Activated CD8-positive, alpha-beta memory T cell treated with anti-CD3 and anti-CD28 coated beads for 1 hour (primary cell): ENCODE results near the gene PSMD13.
"Not testable (repeated sequence)": the region's sequence is repeated elsewhere in the genome, so short reads cannot be mapped to it uniquely, and the experiment has no call there.

ENCODE experiments used
- DNase-seq, 2 donors: peaks; one replicate each; pipeline ENCODE4 v3.0.0-alpha.2; 2020; ENCODE audit warnings: low read depth in 1 of 2; ENCODE audit errors: extremely low read depth in 1 of 2

The PSMD13 gene

DNA sequence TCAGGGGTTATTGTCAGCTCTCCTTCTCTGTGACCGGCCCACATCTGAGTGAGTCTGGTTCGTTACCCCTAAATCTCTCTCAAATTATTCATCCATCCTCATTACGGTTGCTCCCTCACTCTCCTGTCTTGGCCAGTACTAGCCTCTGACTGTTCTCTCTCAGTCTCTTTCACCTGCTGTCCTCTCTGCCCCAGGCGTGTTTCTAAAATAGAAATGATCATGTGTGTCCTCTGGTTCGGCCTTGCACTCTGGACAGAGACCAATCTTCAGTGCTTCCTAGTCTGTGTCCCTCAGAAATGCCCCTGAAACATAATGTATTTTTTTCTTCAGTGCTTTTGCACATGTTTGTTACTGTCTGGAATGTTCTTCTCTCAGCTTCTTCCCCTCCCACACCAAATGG lies 4.9 kb downstream of the PSMD13 start:
- no peak for DNase-seq

DNA sequence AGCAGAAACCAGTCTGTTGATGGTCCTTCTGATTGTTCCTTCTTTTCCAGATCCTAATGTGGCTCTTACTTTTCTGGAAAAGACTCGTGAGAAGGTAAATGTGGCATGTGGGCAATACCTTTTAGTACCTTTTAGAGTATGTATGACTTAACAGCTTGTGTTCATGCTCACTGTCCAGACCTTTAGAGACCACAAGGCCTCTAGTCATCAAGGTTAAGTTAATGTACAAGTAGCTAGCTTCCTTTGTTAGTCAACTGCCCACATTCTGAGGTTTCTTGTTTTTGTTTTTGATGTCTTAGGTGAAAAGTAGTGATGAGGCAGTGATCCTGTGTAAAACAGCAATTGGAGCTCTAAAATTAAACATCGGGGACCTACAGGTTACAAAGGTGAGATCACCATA lies 7.6 kb downstream of the PSMD13 start:
- no peak for DNase-seq

DNA sequence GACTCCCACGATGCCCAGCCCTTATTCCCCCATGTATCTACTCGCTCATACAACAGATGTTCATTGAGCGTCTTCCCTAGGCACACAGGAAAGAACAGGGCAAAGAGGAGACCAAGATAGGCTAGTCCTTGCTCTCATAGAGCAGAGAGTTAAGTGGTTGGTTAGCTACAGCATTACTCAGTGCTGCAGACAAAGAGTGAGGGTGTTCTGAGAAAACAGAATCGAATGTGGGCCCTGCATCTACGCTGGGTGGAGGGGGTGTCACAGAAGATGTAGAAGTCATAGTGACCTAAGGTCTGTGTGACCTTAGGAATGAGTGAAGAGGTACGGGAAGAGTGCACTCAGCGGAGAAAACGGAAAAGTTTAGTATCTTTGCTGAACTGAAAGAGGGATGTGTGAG lies 12.3 kb downstream of the PSMD13 start:
- DNase-seq, result no peak

DNA sequence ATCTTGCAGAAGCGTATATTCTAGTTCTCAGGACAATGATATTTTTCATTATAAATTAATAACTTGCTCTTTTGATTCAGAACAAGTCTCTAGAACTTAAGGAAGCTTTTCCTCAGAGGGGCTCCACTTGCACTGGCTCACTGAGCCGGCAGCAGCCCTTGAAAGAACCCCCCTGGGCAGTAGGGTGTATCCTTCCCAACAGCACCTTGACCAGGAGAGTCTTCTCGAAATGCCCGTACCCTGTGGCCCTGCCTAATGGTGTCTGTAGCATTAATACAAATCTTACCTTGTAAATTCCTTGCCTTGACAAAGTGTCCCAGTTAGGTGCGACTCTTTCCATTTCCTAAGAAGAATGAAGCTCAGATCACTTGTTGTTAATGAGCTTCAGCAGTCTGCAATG lies 13.5 kb downstream of the PSMD13 start:
- no peak for DNase-seq

DNA sequence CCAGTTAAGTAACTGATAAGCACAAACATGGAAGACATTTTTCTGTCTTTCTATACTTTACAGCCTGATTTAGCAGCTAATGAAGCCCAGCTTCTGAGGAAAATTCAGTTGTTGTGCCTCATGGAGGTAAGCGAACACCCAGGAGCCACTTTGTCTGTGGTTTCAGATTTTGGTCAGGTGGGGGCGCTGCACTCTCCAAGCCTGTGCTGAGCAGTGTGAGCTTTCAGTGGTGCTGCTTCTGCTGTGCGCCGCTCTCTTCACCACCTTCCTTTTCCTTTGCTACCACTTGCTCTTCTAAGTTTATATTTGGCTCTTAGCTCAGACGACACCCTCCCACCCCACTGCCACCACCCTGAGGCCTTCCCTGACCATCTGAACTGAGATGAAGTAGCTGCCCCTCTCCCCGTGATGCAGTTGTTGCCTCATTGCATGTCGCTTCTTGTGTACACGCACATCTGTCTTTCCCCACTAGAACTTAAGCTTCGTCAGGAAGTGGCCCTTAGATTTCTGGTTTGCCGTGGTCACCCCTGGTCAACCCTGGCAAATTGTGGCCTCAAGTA lies 14.0 kb downstream of the PSMD13 start:
- DNase-seq, result peak; percentile 65 to 66

DNA sequence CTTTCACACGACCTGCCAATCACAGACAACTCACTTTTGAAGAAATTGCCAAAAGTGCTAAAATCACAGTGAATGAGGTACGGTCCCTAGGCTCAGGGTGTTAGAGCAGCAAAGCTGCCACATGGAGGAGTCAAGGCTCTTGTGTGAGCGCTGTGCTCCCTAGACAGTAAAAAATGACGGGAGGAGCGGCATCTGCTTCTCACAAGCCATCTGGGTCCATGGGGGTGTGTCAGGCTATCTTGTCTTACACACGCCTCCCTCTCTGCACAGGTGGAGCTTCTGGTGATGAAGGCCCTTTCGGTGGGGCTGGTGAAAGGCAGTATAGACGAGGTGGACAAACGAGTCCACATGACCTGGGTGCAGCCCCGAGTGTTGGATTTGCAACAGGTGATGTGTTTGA lies 14.8 kb downstream of the PSMD13 start:
- no peak for DNase-seq

DNA sequence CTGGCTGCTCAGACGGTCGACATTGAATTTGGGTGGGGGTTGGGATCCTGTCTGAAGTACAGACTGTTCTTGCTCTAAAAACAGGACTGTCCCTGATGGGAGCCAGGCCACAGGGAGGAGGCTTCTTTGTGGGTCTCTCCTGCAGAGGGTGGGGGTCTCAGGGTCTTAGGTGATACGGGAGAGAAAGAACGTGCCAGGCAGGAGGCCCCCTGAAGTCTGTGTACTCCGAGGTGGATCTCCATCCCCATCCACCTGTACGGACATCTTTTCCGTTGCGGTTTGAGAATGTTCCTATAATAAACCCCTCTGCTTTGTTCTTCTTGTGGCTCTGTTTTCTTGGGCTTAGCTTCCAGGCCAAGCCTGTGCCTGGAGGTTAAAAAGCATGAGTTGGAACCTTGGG lies 15.9 kb downstream of the PSMD13 start:
- DNase-seq, result no peak

DNA sequence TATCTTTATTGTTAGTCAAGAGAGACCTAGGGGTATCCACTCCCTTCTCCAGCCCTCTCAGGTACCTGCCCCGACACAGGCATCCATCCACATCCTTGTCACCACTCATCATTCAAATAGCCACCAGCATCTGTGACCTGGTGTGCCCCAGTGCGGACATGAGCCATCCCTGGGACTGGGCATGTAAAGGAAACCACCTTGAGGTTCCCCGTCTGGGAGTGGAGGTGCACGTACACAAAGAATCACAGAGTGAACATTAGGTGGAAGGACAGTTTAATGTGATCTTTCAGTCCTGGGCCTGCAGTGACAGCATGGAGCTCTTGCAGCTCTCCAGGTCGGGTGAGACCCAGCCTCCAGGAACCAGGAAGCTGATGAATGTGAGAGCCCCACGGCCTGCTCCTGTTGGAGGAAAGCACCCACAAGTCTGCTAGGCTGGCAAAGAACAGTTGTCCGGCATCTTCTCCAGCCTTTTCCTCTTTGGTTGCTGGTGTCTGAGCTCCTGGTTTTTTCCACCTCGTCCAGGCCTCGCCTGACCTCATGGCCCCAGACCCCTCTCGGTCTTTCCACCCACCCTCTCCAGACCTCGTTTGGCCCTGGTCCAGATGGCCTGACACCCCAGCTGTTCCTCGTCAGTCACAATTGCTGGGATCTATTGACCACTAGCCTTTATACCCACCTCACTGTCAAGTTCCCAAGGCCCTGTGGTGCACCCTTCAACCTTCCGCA lies 16.5 kb downstream of the PSMD13 start:
- DNase-seq, result no peak

DNA sequence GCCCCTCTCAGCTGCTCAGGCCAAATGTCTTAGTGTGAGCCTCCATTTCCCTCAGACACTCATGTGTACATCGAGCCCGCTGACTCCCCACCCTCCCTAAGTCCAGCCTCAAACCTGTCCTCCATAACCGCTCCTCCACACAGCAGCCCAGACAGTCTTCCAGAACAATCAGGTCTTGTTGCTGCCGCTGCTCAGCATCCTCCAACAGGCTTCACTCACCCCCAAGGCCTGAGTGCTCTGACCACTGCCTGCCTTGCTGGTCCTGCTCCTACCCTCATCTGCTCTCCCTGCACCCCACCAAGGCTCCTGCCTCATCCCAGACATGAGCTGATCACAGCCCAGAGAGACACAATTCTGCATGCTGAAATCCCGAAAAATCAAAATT lies 17.1 kb downstream of the PSMD13 start:
- DNase-seq, result no peak

DNA sequence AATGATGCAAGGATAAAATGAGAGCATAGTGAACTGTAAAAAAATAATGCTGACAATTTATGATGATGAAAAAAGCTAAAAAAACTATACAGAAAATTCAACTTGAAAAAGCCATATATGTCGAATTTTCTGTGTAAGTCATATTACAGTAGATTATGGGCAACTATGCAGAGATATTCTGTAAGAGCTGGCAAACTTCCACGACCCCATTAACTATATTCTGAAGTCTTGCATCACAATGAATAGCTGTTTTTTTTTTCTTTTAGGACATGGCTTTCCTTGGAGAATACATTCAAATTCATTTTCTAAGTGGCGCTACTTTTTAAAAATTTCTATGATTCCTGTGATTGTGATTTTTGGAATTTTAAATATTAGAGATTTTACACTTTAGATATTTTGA lies 18.4 kb downstream of the PSMD13 start:
- no peak for DNase-seq

DNA sequence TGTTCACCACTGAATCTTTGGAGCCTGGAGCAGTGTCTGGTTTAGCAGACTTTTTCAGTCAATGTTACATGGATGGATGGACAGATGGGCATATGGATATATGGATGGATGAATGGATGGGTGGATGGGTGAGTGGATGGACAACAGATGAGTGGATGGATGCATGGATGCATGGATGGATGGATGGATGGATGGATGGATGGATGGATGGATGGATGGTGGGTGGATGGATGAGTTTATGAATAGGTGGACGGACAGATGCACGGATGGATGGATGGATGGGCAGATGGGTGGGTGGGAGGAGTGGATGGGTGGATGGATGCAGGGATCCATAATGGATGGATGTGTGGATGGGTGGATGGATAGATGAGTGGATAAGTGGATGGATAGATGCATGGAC lies 19.0 kb downstream of the PSMD13 start:
- DNase-seq, result no peak

DNA sequence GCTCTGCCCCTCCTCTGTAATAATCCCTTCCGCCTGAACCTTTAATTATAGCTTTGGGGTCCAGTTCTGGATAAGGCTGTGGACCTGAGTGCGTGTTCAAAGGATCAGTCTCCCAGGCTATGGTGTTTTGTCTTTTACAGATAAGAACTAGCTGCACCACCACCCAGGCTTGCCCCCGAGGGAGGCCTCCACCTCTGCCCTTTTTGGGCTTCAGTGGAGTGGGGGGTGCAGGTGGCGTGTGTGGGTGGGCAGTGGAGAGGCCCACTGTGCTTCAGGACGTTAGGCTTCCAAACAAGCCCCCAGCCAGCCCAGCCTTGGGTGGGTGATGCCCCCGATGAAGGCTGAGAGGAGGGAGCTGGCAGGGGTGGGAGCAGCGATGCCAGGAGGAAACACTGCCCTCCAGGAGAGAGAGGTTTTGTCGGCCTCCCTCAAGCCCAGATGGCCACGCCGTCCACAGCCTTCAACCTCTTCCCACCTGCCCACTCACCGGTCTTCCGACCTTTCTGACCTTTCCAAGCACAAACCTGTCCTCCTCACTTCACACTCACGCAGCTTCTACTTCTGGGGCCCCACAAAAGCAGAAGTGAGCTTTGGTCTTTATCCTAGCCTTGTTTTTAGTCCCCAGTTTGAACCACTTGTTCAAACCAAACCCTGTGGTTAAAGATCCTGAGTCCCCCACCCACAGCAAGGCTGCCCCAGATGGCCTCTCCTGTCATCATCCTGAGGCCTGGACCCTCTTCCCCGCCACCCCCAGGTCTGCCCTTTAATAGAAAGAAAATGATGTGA lies 20.4 kb downstream of the PSMD13 start:
- no peak for DNase-seq

DNA sequence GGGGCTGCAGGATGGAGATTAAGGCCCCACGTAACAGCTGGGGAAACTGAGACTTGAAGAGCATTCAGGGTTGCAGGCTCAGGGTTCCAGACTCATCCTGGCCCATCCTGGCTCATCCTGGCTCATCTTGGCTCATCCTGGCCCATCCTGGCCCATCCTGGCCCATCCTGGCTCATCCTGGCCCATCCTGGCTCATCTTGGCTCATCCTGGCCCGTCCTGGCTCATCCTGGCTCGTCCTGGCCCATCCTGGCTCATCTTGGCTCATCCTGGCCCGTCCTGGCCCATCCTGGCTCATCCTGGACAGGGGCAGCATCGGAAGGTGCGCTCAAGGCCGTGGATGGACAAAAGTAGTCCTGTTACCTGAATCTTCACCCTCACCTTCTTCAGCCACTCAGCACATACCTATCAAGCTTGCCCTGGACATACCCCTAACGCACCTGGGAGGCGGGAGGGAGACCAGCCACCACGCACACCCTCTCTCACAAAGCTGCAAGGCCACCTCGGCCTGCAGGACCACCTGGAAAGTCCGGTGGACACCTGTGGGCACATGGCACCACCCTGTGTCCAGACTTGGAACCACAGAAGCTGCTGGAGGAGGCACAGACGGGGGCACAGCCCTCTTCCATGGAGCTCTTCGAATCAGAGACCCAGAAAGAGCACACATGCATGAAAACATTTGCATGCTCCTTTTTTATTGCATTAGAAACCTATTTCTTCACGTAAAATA lies 21.2 kb downstream of the PSMD13 start:
- DNase-seq, result no peak

DNA sequence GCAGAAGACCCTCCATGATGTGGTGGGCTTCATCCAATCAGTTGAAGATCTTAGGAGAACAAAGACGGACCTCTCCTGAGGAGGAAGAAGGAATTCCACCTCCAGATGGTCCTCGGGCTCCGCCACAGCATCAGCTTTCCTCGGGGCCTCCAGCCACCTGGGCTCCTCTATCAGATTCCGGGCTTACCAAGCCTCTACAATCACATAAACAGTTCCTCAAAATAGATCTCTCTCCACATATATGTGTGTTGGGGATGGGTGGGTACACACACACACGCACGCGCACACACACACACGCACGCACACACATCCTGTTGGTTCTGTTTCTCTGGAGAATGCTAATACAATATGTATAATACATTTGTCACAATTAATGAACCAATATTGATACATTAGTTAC lies 22.6 kb downstream of the PSMD13 start:
- no peak for DNase-seq

DNA sequence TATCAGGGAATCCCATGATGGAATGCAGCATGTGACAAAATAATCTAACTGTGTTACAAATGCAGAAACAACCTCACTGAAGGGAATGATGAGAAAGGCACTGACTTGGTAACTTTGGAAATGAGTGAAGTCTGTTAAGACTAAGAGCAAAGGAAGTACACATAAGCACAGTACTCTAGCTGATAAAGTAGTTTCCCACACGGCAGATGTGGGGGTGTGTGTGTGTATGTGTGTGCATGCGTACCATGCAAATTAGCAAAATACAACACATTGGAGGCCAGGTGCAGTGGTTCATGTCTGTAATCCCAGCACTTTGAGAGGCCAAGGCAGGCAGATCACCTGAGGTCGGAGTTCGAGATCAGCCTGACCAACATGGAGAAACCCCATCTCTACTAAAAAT lies 24.8 kb downstream of the PSMD13 start:
- DNase-seq, result no peak

DNA sequence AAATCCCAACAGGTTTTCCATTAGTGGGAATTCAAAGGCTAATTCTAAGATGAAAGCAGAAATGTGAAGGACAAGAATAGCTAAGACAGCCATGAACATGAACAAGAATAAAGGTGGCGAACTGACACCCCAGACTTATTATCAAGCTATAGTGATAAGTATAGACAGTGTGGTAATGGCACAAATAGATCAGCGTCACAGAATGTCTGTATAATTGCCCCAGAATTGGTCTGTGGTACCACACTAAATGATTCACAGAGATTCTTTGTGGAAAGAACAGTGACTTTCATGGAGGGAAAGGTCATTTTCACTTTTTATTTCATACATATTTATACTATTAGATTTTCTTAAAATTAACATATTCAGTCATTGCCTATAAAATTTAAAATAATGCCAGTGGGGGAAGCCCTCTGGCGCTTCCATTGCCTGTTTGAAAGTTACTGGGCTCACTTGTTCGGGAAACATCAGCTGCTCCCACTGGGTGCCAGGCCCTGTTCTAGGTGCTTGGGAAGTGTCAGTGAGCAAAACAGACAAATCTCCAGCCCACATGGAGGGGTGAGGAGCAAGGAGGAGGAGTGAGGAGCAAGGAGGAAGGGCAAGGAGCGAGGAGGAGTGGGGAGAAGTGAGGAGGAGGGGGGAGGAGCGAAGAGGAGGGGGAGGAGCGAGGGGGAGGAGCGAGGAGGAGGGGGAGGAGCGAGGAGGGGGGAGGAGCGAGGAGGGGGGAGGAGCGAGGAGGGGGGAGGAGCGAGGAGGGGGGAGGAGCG lies 30.1 kb downstream of the PSMD13 start:
- DNase-seq, result no peak

DNA sequence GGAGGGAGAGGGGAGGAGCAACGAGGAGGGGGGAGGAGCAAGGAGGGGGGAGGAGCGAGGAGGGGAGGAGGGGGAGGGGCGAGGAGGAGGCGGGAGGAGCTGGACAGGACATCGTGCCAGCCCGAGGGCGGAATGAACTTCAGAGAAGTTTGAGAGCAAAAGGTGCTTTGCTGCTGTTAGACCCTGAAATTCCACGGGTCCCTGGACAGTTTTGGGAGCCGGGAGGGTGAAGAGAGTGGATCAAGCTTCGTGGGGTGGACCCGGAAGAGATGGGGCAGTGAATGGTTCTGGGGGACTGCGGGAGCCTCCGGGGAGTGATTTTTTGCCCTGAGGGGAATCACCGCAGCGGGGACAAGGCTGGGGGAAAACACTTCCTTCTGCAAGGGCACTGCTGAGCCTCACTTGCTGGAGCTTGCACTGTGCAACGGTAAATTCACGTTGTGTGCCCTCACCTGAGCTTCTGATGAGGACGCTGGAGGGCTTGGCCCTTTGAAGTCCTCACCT lies 30.8 kb downstream of the PSMD13 start:
- DNase-seq, result no peak

DNA sequence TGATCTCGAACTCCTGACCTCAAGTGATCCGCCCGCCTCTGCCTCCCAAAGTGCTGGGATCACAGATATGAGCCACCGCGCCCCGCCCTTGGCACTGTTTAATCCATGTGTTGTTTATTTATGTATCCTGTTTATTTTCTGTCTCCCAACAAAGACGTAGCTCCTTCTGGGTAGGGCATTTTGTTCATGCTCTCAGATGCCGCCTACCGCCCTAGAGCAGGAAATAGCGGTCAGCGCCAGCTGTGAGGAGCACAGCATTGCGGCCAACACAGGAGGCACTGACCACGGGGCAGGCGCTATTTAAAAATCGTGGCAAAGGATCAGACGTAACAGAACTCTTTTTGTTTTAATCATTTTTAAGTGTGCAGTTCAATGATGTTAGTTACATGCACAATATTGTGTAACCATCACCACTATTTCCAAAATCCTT lies 32.0 kb downstream of the PSMD13 start:
- DNase-seq, result not testable (repeated sequence)

DNA sequence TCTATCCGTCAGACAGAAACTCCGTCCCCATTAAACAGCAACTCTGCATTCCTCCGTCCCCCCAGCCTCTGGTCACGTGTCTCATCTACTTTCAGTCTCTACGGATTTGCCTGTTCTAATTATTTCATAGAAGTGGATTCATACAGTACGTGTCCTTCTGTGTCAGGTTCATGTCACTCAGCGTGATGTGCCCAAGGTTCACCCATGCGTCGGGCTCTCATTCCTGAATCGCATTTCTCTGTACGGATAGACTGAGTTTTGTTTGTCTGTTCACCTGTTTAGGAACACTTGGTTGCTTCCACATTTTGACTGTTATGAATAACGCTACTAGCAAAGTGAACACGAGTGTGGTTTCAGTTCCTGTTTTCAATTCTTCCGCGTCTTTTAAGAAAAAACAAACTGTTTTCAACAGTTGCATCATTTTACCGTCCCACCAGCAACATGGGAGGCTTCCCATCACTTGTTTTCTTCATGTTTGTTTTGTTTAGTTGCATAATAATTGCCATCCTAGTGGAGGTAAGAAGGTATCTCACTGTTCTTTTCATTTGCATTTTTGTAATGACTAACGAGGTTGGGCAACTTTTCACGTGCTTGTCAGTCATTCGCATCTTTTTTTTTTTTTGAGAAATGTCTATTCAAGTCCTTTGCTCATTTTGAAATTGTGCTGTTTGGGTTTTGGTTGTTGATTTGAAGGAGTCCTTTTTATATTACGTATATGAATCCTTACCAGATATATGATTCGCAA lies 32.5 kb downstream of the PSMD13 start:
- no peak for DNase-seq
